Measurements from ENCODE around the gene DENND1A.

DNA sequence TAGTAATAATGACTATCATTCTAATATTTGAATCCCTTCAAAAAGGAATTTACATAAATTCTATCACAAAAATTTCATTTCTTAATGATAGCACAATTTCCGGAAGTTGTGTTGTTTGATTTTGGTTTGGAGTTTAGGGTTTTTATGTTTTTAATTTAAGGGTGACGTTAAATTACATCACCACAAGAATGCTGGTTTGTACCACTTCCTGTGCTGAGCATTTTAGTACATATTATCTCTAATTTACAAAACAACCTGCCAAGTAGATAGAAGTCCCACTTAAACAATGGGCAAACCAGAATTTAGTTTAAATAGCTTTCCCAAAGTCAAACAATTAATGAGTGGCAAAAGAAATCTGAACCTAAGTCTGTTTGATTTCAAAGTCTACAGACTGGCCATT, 63.4 kb downstream of the DENND1A start:
- TF ChIP-seq ARNT (IDR thresholded peaks at IDR 0.05): no peak
- TF ChIP-seq FOXK2 (IDR thresholded peaks at IDR 0.05): no peak
- TF ChIP-seq FOXM1 (IDR thresholded peaks at IDR 0.05; ENCODE audit: borderline replicate concordance): no peak
- TF ChIP-seq LEF1 (IDR thresholded peaks at IDR 0.05; ENCODE audit: borderline replicate concordance): no peak

All from HEK293T (cell line).